ENCODE results near the gene NID2. TPM values are rescaled to one million over a fixed set of nuclear protein-coding genes. Genes with fewer than 3 reads are reported as not detected.

NID2 gene
- total and polyA plus RNA-seq, 2 of the 4 experiments (the other 2 are of a cell fraction), result 101 to 303 TPM

- no peak overlapping the region for H2BK20ac ChIP-seq (ENCODE audit: low read depth, low read length)
- no peak overlapping the region for H3K27ac ChIP-seq (ENCODE audit: insufficient read depth, low read length)
- DNase-seq (no peak), ATAC-seq (ENCODE audit: low read depth) (no peak)
- H2BK5ac ChIP-seq (ENCODE audit: low read depth, low read length, poor library complexity, severe bottlenecking), result no peak overlapping the region
- H4K20me1 ChIP-seq (ENCODE audit: insufficient read depth, low read length), result no peaks in the 10 kb centered on the region
- no peak for TF ChIP-seq MXI1 (IDR thresholded peaks at IDR 0.05; ENCODE audit: borderline replicate concordance, low read depth, low read length)
- no peak for TF ChIP-seq SMC3 (IDR thresholded peaks at IDR 0.05; ENCODE audit: low read depth, low read length)
- TF ChIP-seq MAFK (IDR thresholded peaks at IDR 0.05; ENCODE audit: low read depth, low read length), result no peak
- ChIA-PET CTCF (interaction anchor here (0.6 kb wide), 1 partner anchor 120 kb away, joined by 3 read pairs; no protein-coding TSS in a partner anchor), POLR2A (ENCODE audit: unreplicated experiment) (no interaction called here)
- H2BK15ac ChIP-seq (ENCODE audit: low read depth, low read length), result no peak overlapping the region
- H4K91ac ChIP-seq (ENCODE audit: insufficient read depth, low read depth, low read length), result no peak overlapping the region
- H4K8ac ChIP-seq (ENCODE audit: low read depth in 2 of 2, low read length in 2 of 2), result no peak overlapping the region
- no peak overlapping the region for H3K14ac ChIP-seq (replicated peaks; ENCODE audit: low read depth, low read length)
- no peak overlapping the region for H3K9ac ChIP-seq (ENCODE audit: low read depth, low read length)
- peaks cover 3% of the 10 kb centered on the region; the same call in 1 of the 2 replicates for H3K36me3 ChIP-seq (ENCODE audit: control insufficient read depth, insufficient read depth, low read length)
- no CpG with 5 or more reads among the region's 1 CpG for WGBS, 2 experiments (ENCODE audit: extremely low coverage in 2 of 2, insufficient read length in 1 of 2)
- H3K4ac ChIP-seq (ENCODE audit: low read depth, low read length), result no peak overlapping the region
- peaks cover 5% of the 10 kb centered on the region; the same call in 1 of the 2 replicates for H3K4me1 ChIP-seq (ENCODE audit: control insufficient read depth, insufficient read depth, low read length)
- dilution Hi-C loops (cut with HindIII; ENCODE audit: low sequenced_read_pairs, unreplicated experiment) (no loop called here), in situ Hi-C loops (cut with MboI; ENCODE audit: low sequenced_read_pairs) (no loop called here), intact Hi-C loops (cut with micrococcal nuclease) (no loop called here)
- H3K56ac ChIP-seq (ENCODE audit: extremely low read depth, insufficient read depth, low read length), result no peak overlapping the region
- H3K23ac ChIP-seq (ENCODE audit: low read depth, low read length), result no peak overlapping the region
- H3K4me2 ChIP-seq (ENCODE audit: low read depth, low read length), result no peak overlapping the region
- H2AK5ac ChIP-seq (ENCODE audit: low read depth, low read length), result no peak overlapping the region
- BruUV-seq (replicated peaks), result no TSS peak
- H2AFZ ChIP-seq (replicated peaks; ENCODE audit: low read length, poor library complexity), result no peak overlapping the region
- no peak overlapping the region for H3K18ac ChIP-seq (ENCODE audit: low read depth, low read length)
- peaks cover 8% of the 10 kb centered on the region for H3K9me3 ChIP-seq (ENCODE audit: control insufficient read depth, insufficient read depth, low read length)
- H2BK120ac ChIP-seq (ENCODE audit: low read depth, low read length), result no peak overlapping the region
- H4K5ac ChIP-seq (ENCODE audit: low read depth, low read length), result no peak overlapping the region
- H3K9me1 ChIP-seq (ENCODE audit: insufficient read depth, low read length), result peaks cover 4% of the 10 kb centered on the region
- 0 out of 4 replicates have a peak, but pooled peaks cover 0 to 5% of the 10 kb centered on the region in 2 experiments for H3K79me1 ChIP-seq (ENCODE audit: low read depth in 1 of 2, low read length in 2 of 2)
- H3K4me3 ChIP-seq (ENCODE audit: insufficient read depth, low read depth, low read length), result no peak overlapping the region
- H2AK9ac ChIP-seq (replicated peaks; ENCODE audit: low read depth, low read length, poor library complexity), result no peak overlapping the region
- no peaks in the 10 kb centered on the region for H3K27me3 ChIP-seq (ENCODE audit: control insufficient read depth, insufficient read depth, low read length)
Measured at GRCh38 chr14:51959928-51960327, 108.9 kb downstream of the NID2 start.
